ENCODE results near the gene OPTN. TPM values are rescaled to one million over a fixed set of nuclear protein-coding genes. Genes with fewer than 3 reads are reported as not detected.
A peak's percentile ranks its signal among the peaks of the same experiment; 100 is the strongest.

Gene OPTN
- total RNA-seq, 2 experiments from 2014 or later = 86.8 to 99.6 TPM

- Mint-ChIP-seq H3K36me3 (ENCODE audit: low read depth) (no peaks in the 10 kb centered on the region), H3K4me3 (no peak overlapping the region), H3K4me1 (ENCODE audit: low read depth) (peaks cover 16% of the 10 kb centered on the region), H3K27ac (no peak overlapping the region), H3K9me3 (no peaks in the 10 kb centered on the region), H3K27me3 (no peaks in the 10 kb centered on the region)
- DNase-seq (no peak), ATAC-seq (ENCODE audit: poor library complexity) (no peak)
- CTCF ChIA-PET = interaction anchor here (1.2 to 1.4 kb wide), 2 partner anchors 20 to 138 kb away, joined by 3 to 6 read pairs; no protein-coding TSS in a partner anchor
- intact Hi-C loops (cut with DNase I, micrococcal nuclease) = loop anchor here (2.0 to 10.0 kb wide), 5 partner anchors 63 to 613 kb away; partner anchors contain the start of genes OPTN (in 1 of the 2) and PRPF18 (in 1 of the 2)
- H3K4me1 ChIP-seq (ENCODE audit: insufficient read depth, low read length) = peaks cover 12% of the 10 kb centered on the region
- H3K36me3 ChIP-seq (ENCODE audit: insufficient read depth, low read length) = no peaks in the 10 kb centered on the region
- H3K4me3 ChIP-seq (ENCODE audit: low read length) = no peak overlapping the region
- H3K9me3 ChIP-seq (ENCODE audit: control insufficient read depth in 1 of 2, insufficient read depth in 1 of 2, low read length in 2 of 2) = no peaks in the 10 kb centered on the region
- POLR2A ChIA-PET = interaction anchor here (4.3 kb wide), 1 partner anchor 138 kb away, joined by 39 read pairs; no protein-coding TSS in a partner anchor
- no peak overlapping the region for H3K27ac ChIP-seq (ENCODE audit: low read depth in 1 of 2, low read length in 2 of 2)
- no peaks in the 10 kb centered on the region for H3K27me3 ChIP-seq (ENCODE audit: control insufficient read depth in 1 of 2, insufficient read depth in 2 of 2, low read length in 2 of 2)
- TF ChIP-seq, protein P1, sequence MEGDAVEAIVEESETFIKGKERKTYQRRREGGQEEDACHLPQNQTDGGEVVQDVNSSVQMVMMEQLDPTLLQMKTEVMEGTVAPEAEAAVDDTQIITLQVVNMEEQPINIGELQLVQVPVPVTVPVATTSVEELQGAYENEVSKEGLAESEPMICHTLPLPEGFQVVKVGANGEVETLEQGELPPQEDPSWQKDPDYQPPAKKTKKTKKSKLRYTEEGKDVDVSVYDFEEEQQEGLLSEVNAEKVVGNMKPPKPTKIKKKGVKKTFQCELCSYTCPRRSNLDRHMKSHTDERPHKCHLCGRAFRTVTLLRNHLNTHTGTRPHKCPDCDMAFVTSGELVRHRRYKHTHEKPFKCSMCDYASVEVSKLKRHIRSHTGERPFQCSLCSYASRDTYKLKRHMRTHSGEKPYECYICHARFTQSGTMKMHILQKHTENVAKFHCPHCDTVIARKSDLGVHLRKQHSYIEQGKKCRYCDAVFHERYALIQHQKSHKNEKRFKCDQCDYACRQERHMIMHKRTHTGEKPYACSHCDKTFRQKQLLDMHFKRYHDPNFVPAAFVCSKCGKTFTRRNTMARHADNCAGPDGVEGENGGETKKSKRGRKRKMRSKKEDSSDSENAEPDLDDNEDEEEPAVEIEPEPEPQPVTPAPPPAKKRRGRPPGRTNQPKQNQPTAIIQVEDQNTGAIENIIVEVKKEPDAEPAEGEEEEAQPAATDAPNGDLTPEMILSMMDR (IDR thresholded peaks at IDR 0.05) = no peak
These were observed 63.9 kb downstream of the OPTN start for GRCh38 chr10:13163859-13164258.

GRCh38 chr10:13165177-13165576 is 65.2 kb downstream of the OPTN start:
- Histone ChIP-seq H3K4me1 (ENCODE audit: insufficient read depth, low read length) (peaks cover 12% of the 10 kb centered on the region), H3K9me3 (ENCODE audit: control insufficient read depth in 1 of 2, insufficient read depth in 1 of 2, low read length in 2 of 2) (no peaks in the 10 kb centered on the region), H3K27ac (ENCODE audit: low read depth in 1 of 2, low read length in 2 of 2) (no peak overlapping the region), H3K4me3 (ENCODE audit: low read length) (no peak overlapping the region), H3K36me3 (ENCODE audit: insufficient read depth, low read length) (no peaks in the 10 kb centered on the region), H3K27me3 (ENCODE audit: control insufficient read depth in 1 of 2, insufficient read depth in 2 of 2, low read length in 2 of 2) (no peaks in the 10 kb centered on the region)
- intact Hi-C loops (cut with DNase I, micrococcal nuclease) = loop anchor here in 1 of 2 experiments (10.0 kb wide), 1 partner anchor 420 kb away; the partner anchor contains the start of gene PRPF18
- Mint-ChIP-seq H3K9me3 (no peaks in the 10 kb centered on the region), H3K4me3 (no peak overlapping the region), H3K27ac (no peak overlapping the region), H3K27me3 (no peaks in the 10 kb centered on the region), H3K36me3 (ENCODE audit: low read depth) (no peaks in the 10 kb centered on the region), H3K4me1 (ENCODE audit: low read depth) (peaks cover 16% of the 10 kb centered on the region)
- peak in 1 of 14 experiments; percentile 31 for DNase-seq
- ChIA-PET CTCF (interaction anchor here (0.7 kb wide), 1 partner anchor 68 kb away, joined by 4 read pairs; no protein-coding TSS in a partner anchor), POLR2A (no interaction called here)
- ATAC-seq (ENCODE audit: poor library complexity) = no peak
- TF ChIP-seq, protein P1 (IDR thresholded peaks at IDR 0.05) = no peak

- Mint-ChIP-seq H3K4me1 (ENCODE audit: low read depth) (no peaks in the 10 kb centered on the region), H3K4me3 (no peak overlapping the region), H3K36me3 (ENCODE audit: low read depth) (no peaks in the 10 kb centered on the region), H3K9me3 (no peaks in the 10 kb centered on the region), H3K27ac (no peak overlapping the region), H3K27me3 (no peaks in the 10 kb centered on the region)
- Histone ChIP-seq H3K27ac (ENCODE audit: low read depth in 1 of 2, low read length in 2 of 2) (no peak overlapping the region), H3K9me3 (ENCODE audit: control insufficient read depth in 1 of 2, insufficient read depth in 1 of 2, low read length in 2 of 2) (no peaks in the 10 kb centered on the region), H3K36me3 (ENCODE audit: insufficient read depth, low read length) (no peaks in the 10 kb centered on the region), H3K4me3 (ENCODE audit: low read length) (no peak overlapping the region), H3K4me1 (ENCODE audit: insufficient read depth, low read length) (no peaks in the 10 kb centered on the region), H3K27me3 (ENCODE audit: control insufficient read depth in 1 of 2, insufficient read depth in 2 of 2, low read length in 2 of 2) (no peaks in the 10 kb centered on the region)
- ChIA-PET POLR2A (no interaction called here), CTCF (no interaction called here)
- DNase-seq (no peak), ATAC-seq (ENCODE audit: poor library complexity) (no peak)
- intact Hi-C loops (cut with DNase I, micrococcal nuclease) = loop anchor here in 1 of 2 experiments (10.0 kb wide), 1 partner anchor 417 kb away; the partner anchor contains the start of gene PRPF18
- TF ChIP-seq, protein P1 (IDR thresholded peaks at IDR 0.05) = no peak
These were observed 67.6 kb downstream of the OPTN start for GRCh38 chr10:13167568-13167967.

Measured in CD4-positive, alpha-beta T cell (primary cell).